A673 (cell line): ENCODE data around the gene MED27. TPM values are rescaled to one million over a fixed set of nuclear protein-coding genes. Genes with fewer than 3 reads are reported as not detected.

Experiments used
- BruUV-seq: library from RNA; stranded (reverse); fragments of 400-500 nt; replicated peaks from 2 replicates; lab custom pipeline; 2021; lab: Mats Ljungman, UMichigan
- CTCF ChIA-PET: fragments of 300-600 bp; sonication (Branson Sonifier 250); formaldehyde crosslinking; loops from one replicate; lab custom pipeline; 2022; ENCODE audit warnings: antibody characterized with exemption; lab: Charles Lee
- POLR2A ChIA-PET: fragments of 300-600 bp; sonication (Branson Sonifier 250); formaldehyde crosslinking; loops from one replicate; lab custom pipeline; 2022; ENCODE audit warnings: antibody characterized with exemption; ENCODE audit not compliant: low non-redundant PET; lab: Charles Lee
- DNase-seq: peaks from one replicate; pipeline ENCODE4 v3.0.0-alpha.2; 2015; ENCODE audit warnings: low spot score
- H3K27ac ChIP-seq: fragments of 200-600 bp; sonication (generic); 2 replicates; pipeline ENCODE4 v1.5.1; 2016; ENCODE audit warnings: mixed run types, low read depth, mild to moderate bottlenecking, mixed read lengths, antibody characterized with exemption, low read length; ENCODE audit not compliant: poor library complexity, severe bottlenecking
- H3K27me3 ChIP-seq: fragments of 200-600 bp; sonication (generic); replicated peaks from 2 replicates; pipeline ENCODE4 v1.6.1; 2017; ENCODE audit warnings: mixed run types, low read depth, mild to moderate bottlenecking, mixed read lengths, antibody characterized with exemption, low read length; ENCODE audit not compliant: insufficient read depth, poor library complexity
- H3K36me3 ChIP-seq: fragments of 200-600 bp; sonication (generic); 2 replicates; pipeline ENCODE4 v1.6.1; 2016; ENCODE audit warnings: mixed run types, mild to moderate bottlenecking, mixed read lengths, antibody characterized with exemption, low read length; ENCODE audit not compliant: insufficient read depth, poor library complexity, severe bottlenecking
- H3K4me1 ChIP-seq: fragments of 200-600 bp; sonication (generic); 2 replicates; pipeline ENCODE4 v1.6.1; 2017; ENCODE audit warnings: mixed run types, mild to moderate bottlenecking, mixed read lengths, antibody characterized with exemption, low read length; ENCODE audit not compliant: insufficient read depth, poor library complexity, severe bottlenecking
- H3K4me3 ChIP-seq: fragments of 200-600 bp; sonication (generic); 2 replicates; pipeline ENCODE4 v1.5.1; 2016; ENCODE audit warnings: low read depth, mixed run types, mild to moderate bottlenecking, mixed read lengths, low read length; ENCODE audit not compliant: poor library complexity, severe bottlenecking
- H3K9me3 ChIP-seq: fragments of 200-600 bp; sonication (generic); 2 replicates; pipeline ENCODE4 v1.6.1; 2016; ENCODE audit warnings: mixed run types, low read depth, mild to moderate bottlenecking, mixed read lengths, antibody characterized with exemption, low read length; ENCODE audit not compliant: poor library complexity, severe bottlenecking
- CTCF ChIP-seq: fragments of 300-800, 200-600 bp; sonication (generic); conservative IDR thresholded peaks from 2 replicates; pipeline ENCODE4 v1.5.1; 2017; ENCODE audit warnings: low read depth, mild to moderate bottlenecking, antibody characterized with exemption, low read length, moderate library complexity, mixed read lengths
- EZH2 ChIP-seq: fragments of 200-600 bp; sonication (generic); IDR thresholded peaks from 2 replicates; pipeline ENCODE4 v1.6.1; 2017; ENCODE audit warnings: borderline replicate concordance, low read depth, mild to moderate bottlenecking, mixed read lengths, antibody characterized with exemption, low read length; ENCODE audit not compliant: poor library complexity, severe bottlenecking
- intact Hi-C: fragments of 100-400 bp; cut with micrococcal nuclease; formaldehyde crosslinking; loops from one replicate; pipeline ENCODE4 v1.10.0; 2022; ENCODE audit not compliant: unreplicated experiment
- total RNA-seq: library from RNA; stranded (reverse); gene quantifications from 2 replicates; pipeline ENCODE4 v1.2.3, GENCODE V29; 2021

MED27 gene
- total RNA-seq, 1 experiment from 2014 or later = 45.4 TPM

- no peak for DNase-seq
- H3K27me3 ChIP-seq = no peaks in the 10 kb centered on the region
- intact Hi-C loops = no loop called here
- H3K27ac ChIP-seq = no peak overlapping the region
- no peaks in the 10 kb centered on the region for H3K4me1 ChIP-seq
- H3K36me3 ChIP-seq = no peaks in the 10 kb centered on the region
- H3K4me3 ChIP-seq = no peak overlapping the region
- no peaks in the 10 kb centered on the region for H3K9me3 ChIP-seq
- no TSS peak for BruUV-seq
- TF ChIP-seq CTCF = no peak
- TF ChIP-seq EZH2 = no peak
- CTCF ChIA-PET = no interaction called here
- POLR2A ChIA-PET = no interaction called here
Observed at GRCh38 chr9:131986576-131986975, 93.1 kb downstream of the MED27 start.

GRCh38 chr9:131986089-131986488, 93.6 kb downstream of the MED27 start:
- no peak for DNase-seq
- Histone ChIP-seq H3K9me3 (no peaks in the 10 kb centered on the region), H3K27me3 (no peaks in the 10 kb centered on the region), H3K36me3 (no peaks in the 10 kb centered on the region), H3K27ac (no peak overlapping the region), H3K4me1 (no peaks in the 10 kb centered on the region), H3K4me3 (no peak overlapping the region)
- ChIA-PET POLR2A (no interaction called here), CTCF (no interaction called here)
- intact Hi-C loops = no loop called here
- TF ChIP-seq EZH2 (no peak), CTCF (no peak)
- BruUV-seq = no TSS peak

GRCh38 chr9:131984564-131984963, 95.1 kb downstream of the MED27 start:
- DNase-seq = no peak
- H3K36me3 ChIP-seq = no peaks in the 10 kb centered on the region
- CTCF ChIA-PET = no interaction called here
- H3K27ac ChIP-seq = no peak overlapping the region
- no peaks in the 10 kb centered on the region for H3K4me1 ChIP-seq
- POLR2A ChIA-PET = no interaction called here
- H3K27me3 ChIP-seq = no peaks in the 10 kb centered on the region
- intact Hi-C loops = no loop called here
- no peak for TF ChIP-seq CTCF
- TF ChIP-seq EZH2 = no peak
- no peak overlapping the region for H3K4me3 ChIP-seq
- no TSS peak for BruUV-seq
- no peaks in the 10 kb centered on the region for H3K9me3 ChIP-seq
